Dendritic cell treated with granulocyte-macrophage colony-stimulating factor and Interleukin-4, amounts not matched to agents 40 ng/mL and 50 ng/mL, for 4 days (primary cell): ENCODE data around the gene FGD2.

ENCODE experiments used
- H3K27ac Mint-ChIP-seq: one replicate; pipeline ENCODE4 v1.8.0; 2022; ENCODE audit warnings: mild to moderate bottlenecking, mixed read lengths
- H3K27me3 Mint-ChIP-seq: one replicate; pipeline ENCODE4 v1.8.0; 2022; ENCODE audit warnings: mild to moderate bottlenecking, mixed read lengths
- H3K36me3 Mint-ChIP-seq: one replicate; pipeline ENCODE4 v1.8.0; 2022; ENCODE audit warnings: low read depth, mixed read lengths
- H3K4me1 Mint-ChIP-seq: one replicate; pipeline ENCODE4 v1.8.0; 2022; ENCODE audit warnings: low read depth, mixed read lengths
- H3K4me3 Mint-ChIP-seq: one replicate; pipeline ENCODE4 v1.8.0; 2022; ENCODE audit warnings: mild to moderate bottlenecking, moderate library complexity, mixed read lengths
- H3K9me3 Mint-ChIP-seq: one replicate; pipeline ENCODE4 v1.8.0; 2022; ENCODE audit warnings: mixed read lengths
- intact Hi-C: fragments of 100-400 bp; cut with micrococcal nuclease; formaldehyde crosslinking; loops from one replicate; pipeline ENCODE4 v1.15.0; 2022

FGD2 gene

GRCh38 chr6:36976931-36977330 is 28.5 kb upstream of the FGD2 start:
- peaks cover 39% of the 10 kb centered on the region for H3K4me1 Mint-ChIP-seq
- H3K36me3 Mint-ChIP-seq: peaks cover 100% of the 10 kb centered on the region
- H3K9me3 Mint-ChIP-seq: no peaks in the 10 kb centered on the region
- intact Hi-C loops: loop anchor here (5.0 kb wide), 1 partner anchor 40 kb away; no protein-coding TSS in a partner anchor
- no peak overlapping the region for H3K27ac Mint-ChIP-seq
- no peaks in the 10 kb centered on the region for H3K27me3 Mint-ChIP-seq
- no peak overlapping the region for H3K4me3 Mint-ChIP-seq

GRCh38 chr6:36977470-36977941 is 27.9 kb upstream of the FGD2 start:
- peaks cover 100% of the 10 kb centered on the region for H3K36me3 Mint-ChIP-seq
- intact Hi-C loops: loop anchor here (5.0 kb wide), 1 partner anchor 40 kb away; no protein-coding TSS in a partner anchor
- no peak overlapping the region for H3K27ac Mint-ChIP-seq
- H3K27me3 Mint-ChIP-seq: no peaks in the 10 kb centered on the region
- H3K4me1 Mint-ChIP-seq: peaks cover 44% of the 10 kb centered on the region
- no peak overlapping the region for H3K4me3 Mint-ChIP-seq
- no peaks in the 10 kb centered on the region for H3K9me3 Mint-ChIP-seq

- intact Hi-C loops: loop anchor here (5.0 kb wide), 1 partner anchor 39 kb away; no protein-coding TSS in a partner anchor
- Mint-ChIP-seq H3K27ac (no peak overlapping the region), H3K9me3 (no peaks in the 10 kb centered on the region), H3K4me3 (no peak overlapping the region), H3K4me1 (peaks cover 47% of the 10 kb centered on the region), H3K27me3 (no peaks in the 10 kb centered on the region), H3K36me3 (peaks cover 90% of the 10 kb centered on the region)
Observed at GRCh38 chr6:36978421-36979346, 26.8 kb upstream of the FGD2 start.

- intact Hi-C loops: loop anchor here (5.0 kb wide), 1 partner anchor 38 kb away; no protein-coding TSS in a partner anchor
- no peak overlapping the region for H3K27ac Mint-ChIP-seq
- H3K27me3 Mint-ChIP-seq: no peaks in the 10 kb centered on the region
- H3K9me3 Mint-ChIP-seq: no peaks in the 10 kb centered on the region
- no peak overlapping the region for H3K4me3 Mint-ChIP-seq
- peaks cover 84% of the 10 kb centered on the region for H3K36me3 Mint-ChIP-seq
- peaks cover 47% of the 10 kb centered on the region for H3K4me1 Mint-ChIP-seq
Observed at GRCh38 chr6:36979347-36979742, 26.1 kb upstream of the FGD2 start.

GRCh38 chr6:36980129-36980528 is 25.3 kb upstream of the FGD2 start:
- Mint-ChIP-seq H3K27ac (no peak overlapping the region), H3K9me3 (no peaks in the 10 kb centered on the region), H3K4me1 (peaks cover 47% of the 10 kb centered on the region), H3K4me3 (no peak overlapping the region), H3K27me3 (no peaks in the 10 kb centered on the region), H3K36me3 (peaks cover 76% of the 10 kb centered on the region)
- intact Hi-C loops: no loop called here

GRCh38 chr6:36980876-36981619 is 24.4 kb upstream of the FGD2 start:
- Mint-ChIP-seq H3K27ac (no peak overlapping the region), H3K27me3 (no peaks in the 10 kb centered on the region), H3K9me3 (no peaks in the 10 kb centered on the region), H3K36me3 (peaks cover 67% of the 10 kb centered on the region), H3K4me1 (peaks cover 47% of the 10 kb centered on the region), H3K4me3 (no peak overlapping the region)
- intact Hi-C loops: no loop called here

GRCh38 chr6:36983538-36983937 is 21.9 kb upstream of the FGD2 start:
- no peaks in the 10 kb centered on the region for H3K27me3 Mint-ChIP-seq
- no peak overlapping the region for H3K4me3 Mint-ChIP-seq
- peaks cover 55% of the 10 kb centered on the region for H3K36me3 Mint-ChIP-seq
- no peaks in the 10 kb centered on the region for H3K9me3 Mint-ChIP-seq
- H3K4me1 Mint-ChIP-seq: peaks cover 59% of the 10 kb centered on the region
- intact Hi-C loops: no loop called here
- no peak overlapping the region for H3K27ac Mint-ChIP-seq

GRCh38 chr6:36984581-36985416 is 20.7 kb upstream of the FGD2 start:
- no peak overlapping the region for H3K27ac Mint-ChIP-seq
- intact Hi-C loops: no loop called here
- H3K4me3 Mint-ChIP-seq: no peak overlapping the region
- no peaks in the 10 kb centered on the region for H3K9me3 Mint-ChIP-seq
- peaks cover 42% of the 10 kb centered on the region for H3K36me3 Mint-ChIP-seq
- no peaks in the 10 kb centered on the region for H3K27me3 Mint-ChIP-seq
- H3K4me1 Mint-ChIP-seq: peaks cover 48% of the 10 kb centered on the region

- Mint-ChIP-seq H3K36me3 (peaks cover 36% of the 10 kb centered on the region), H3K27me3 (peaks cover 2% of the 10 kb centered on the region), H3K4me1 (peaks cover 42% of the 10 kb centered on the region), H3K27ac (no peak overlapping the region), H3K9me3 (no peaks in the 10 kb centered on the region), H3K4me3 (no peak overlapping the region)
- intact Hi-C loops: no loop called here
Observed at GRCh38 chr6:36985417-36985807, 20.0 kb upstream of the FGD2 start.

GRCh38 chr6:36985808-36986703 is 19.4 kb upstream of the FGD2 start, which contains the start of gene MTCH1:
MTCH1 (minus strand) TSS chr6:36986196; CDS start chr6:36986173, 23 bp downstream.
- intact Hi-C loops: loop anchor here (1.0 kb wide), 1 partner anchor 22 kb away; no protein-coding TSS in a partner anchor
- peaks cover 35% of the 10 kb centered on the region for H3K4me1 Mint-ChIP-seq
- H3K27me3 Mint-ChIP-seq: peaks cover 2% of the 10 kb centered on the region
- no peak within 1 kb of the TSS for H3K4me3 Mint-ChIP-seq
- H3K36me3 Mint-ChIP-seq: peaks cover 29% of the 10 kb centered on the region
- H3K9me3 Mint-ChIP-seq: no peaks in the 10 kb centered on the region
- H3K27ac Mint-ChIP-seq: no peak within 1 kb of the TSS

- Mint-ChIP-seq H3K27me3 (peaks cover 2% of the 10 kb centered on the region), H3K4me3 (no peak overlapping the region), H3K27ac (no peak overlapping the region), H3K9me3 (no peaks in the 10 kb centered on the region), H3K4me1 (peaks cover 29% of the 10 kb centered on the region), H3K36me3 (peaks cover 23% of the 10 kb centered on the region)
- intact Hi-C loops: loop anchor here (1.0 kb wide), 1 partner anchor 22 kb away; no protein-coding TSS in a partner anchor
Observed at GRCh38 chr6:36986704-36987047, 18.8 kb upstream of the FGD2 start.

GRCh38 chr6:36989264-36989663 is 16.2 kb upstream of the FGD2 start:
- H3K27me3 Mint-ChIP-seq: peaks cover 2% of the 10 kb centered on the region
- no peaks in the 10 kb centered on the region for H3K9me3 Mint-ChIP-seq
- no peak overlapping the region for H3K27ac Mint-ChIP-seq
- H3K4me1 Mint-ChIP-seq: peaks cover 19% of the 10 kb centered on the region
- intact Hi-C loops: no loop called here
- H3K36me3 Mint-ChIP-seq: peaks cover 13% of the 10 kb centered on the region
- no peak overlapping the region for H3K4me3 Mint-ChIP-seq
